GM20431 (cell line): ENCODE results near the gene PTX3.

ENCODE experiments used
- in situ Hi-C: fragments of 300-500 bp; cut with MseI, MboI; formaldehyde crosslinking; loops from one replicate; pipeline ENCODE4 v1.15.0; 2020; ENCODE audit warnings: low sequenced_read_pairs; ENCODE audit not compliant: unreplicated experiment

PTX3 gene

GRCh38 chr3:157418104-157418503 is 18.5 kb upstream of the PTX3 start:
- in situ Hi-C loops, result no loop called here

- in situ Hi-C loops, result no loop called here
These were observed 16.0 kb upstream of the PTX3 start for GRCh38 chr3:157420606-157421130.

- in situ Hi-C loops, result no loop called here
These were observed 13.3 kb upstream of the PTX3 start for GRCh38 chr3:157423337-157423736.

- in situ Hi-C loops, result no loop called here
These were observed 8.7 kb upstream of the PTX3 start for GRCh38 chr3:157427901-157428300.

GRCh38 chr3:157428853-157429252 is 7.8 kb upstream of the PTX3 start:
- in situ Hi-C loops, result no loop called here

GRCh38 chr3:157429708-157430107 is 6.9 kb upstream of the PTX3 start:
- in situ Hi-C loops, result no loop called here

- in situ Hi-C loops, result no loop called here
These were observed 1.6 kb downstream of the PTX3 start for GRCh38 chr3:157438194-157438730.

GRCh38 chr3:157441102-157441624 is 4.5 kb downstream of the PTX3 start:
- in situ Hi-C loops, result no loop called here

- in situ Hi-C loops, result no loop called here
These were observed 6.1 kb downstream of the PTX3 start for GRCh38 chr3:157442729-157443128.

- in situ Hi-C loops, result no loop called here
These were observed 7.5 kb downstream of the PTX3 start for GRCh38 chr3:157443905-157444796.

GRCh38 chr3:157444797-157445184 is 8.1 kb downstream of the PTX3 start:
- in situ Hi-C loops, result no loop called here

- in situ Hi-C loops, result no loop called here
These were observed 9.2 kb downstream of the PTX3 start for GRCh38 chr3:157445857-157446256.

- in situ Hi-C loops, result no loop called here
These were observed 10.5 kb downstream of the PTX3 start for GRCh38 chr3:157447026-157447694.

GRCh38 chr3:157452097-157452496 is 15.4 kb downstream of the PTX3 start:
- in situ Hi-C loops, result no loop called here

- in situ Hi-C loops, result no loop called here
These were observed 17.2 kb downstream of the PTX3 start for GRCh38 chr3:157453824-157454223.

- in situ Hi-C loops, result no loop called here
These were observed 23.1 kb downstream of the PTX3 start for GRCh38 chr3:157459706-157460105.

GRCh38 chr3:157460253-157460652 is 23.6 kb downstream of the PTX3 start:
- in situ Hi-C loops, result no loop called here

- in situ Hi-C loops, result no loop called here
These were observed 27.2 kb downstream of the PTX3 start for GRCh38 chr3:157463816-157464215.

GRCh38 chr3:157464321-157464720 is 27.7 kb downstream of the PTX3 start:
- in situ Hi-C loops, result no loop called here

- in situ Hi-C loops, result no loop called here
These were observed 29.1 kb downstream of the PTX3 start for GRCh38 chr3:157465741-157466140.

- in situ Hi-C loops, result no loop called here
These were observed 30.6 kb downstream of the PTX3 start for GRCh38 chr3:157467200-157467599.
